ENCODE measurements around the gene ISY1.

Gene ISY1

DNA sequence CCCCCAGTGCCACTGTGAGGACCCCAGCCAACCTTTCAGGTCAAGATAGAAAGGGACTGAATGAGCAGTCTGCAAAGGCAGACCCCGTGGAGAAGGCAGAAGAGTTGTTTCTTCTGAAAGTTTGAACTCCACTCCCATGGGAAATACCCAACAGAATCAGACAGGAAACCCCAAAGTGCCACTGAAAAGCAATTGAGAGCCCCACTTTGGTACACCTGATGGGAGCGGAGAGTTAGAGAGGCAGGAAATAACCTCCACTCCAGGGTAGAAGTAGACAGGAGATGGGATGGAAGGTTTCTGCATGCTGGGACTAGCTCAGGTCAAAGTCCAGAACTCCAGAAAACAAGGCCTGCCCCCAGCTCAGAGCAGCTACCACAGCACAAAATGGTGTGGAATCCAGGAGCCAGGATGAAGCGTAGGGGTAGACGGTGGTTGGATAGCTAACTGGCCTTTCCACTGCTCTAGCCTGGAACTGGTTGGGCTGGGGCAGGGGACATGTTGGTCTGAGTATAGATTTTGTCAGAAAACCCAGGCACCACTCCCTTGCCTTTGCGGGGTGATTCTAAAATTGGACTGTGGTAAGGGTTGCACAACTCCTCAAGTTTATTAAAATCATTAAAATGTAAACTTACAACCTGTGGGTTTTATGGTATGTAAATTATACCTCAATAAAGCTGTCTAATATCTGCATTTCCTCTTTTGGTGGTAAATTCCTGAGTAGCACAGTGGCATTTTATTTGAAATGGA, 37.4 kb downstream of the ISY1 start:
- TF ChIP-seq, protein P1, sequence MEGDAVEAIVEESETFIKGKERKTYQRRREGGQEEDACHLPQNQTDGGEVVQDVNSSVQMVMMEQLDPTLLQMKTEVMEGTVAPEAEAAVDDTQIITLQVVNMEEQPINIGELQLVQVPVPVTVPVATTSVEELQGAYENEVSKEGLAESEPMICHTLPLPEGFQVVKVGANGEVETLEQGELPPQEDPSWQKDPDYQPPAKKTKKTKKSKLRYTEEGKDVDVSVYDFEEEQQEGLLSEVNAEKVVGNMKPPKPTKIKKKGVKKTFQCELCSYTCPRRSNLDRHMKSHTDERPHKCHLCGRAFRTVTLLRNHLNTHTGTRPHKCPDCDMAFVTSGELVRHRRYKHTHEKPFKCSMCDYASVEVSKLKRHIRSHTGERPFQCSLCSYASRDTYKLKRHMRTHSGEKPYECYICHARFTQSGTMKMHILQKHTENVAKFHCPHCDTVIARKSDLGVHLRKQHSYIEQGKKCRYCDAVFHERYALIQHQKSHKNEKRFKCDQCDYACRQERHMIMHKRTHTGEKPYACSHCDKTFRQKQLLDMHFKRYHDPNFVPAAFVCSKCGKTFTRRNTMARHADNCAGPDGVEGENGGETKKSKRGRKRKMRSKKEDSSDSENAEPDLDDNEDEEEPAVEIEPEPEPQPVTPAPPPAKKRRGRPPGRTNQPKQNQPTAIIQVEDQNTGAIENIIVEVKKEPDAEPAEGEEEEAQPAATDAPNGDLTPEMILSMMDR (IDR thresholded peaks at IDR 0.05; ENCODE audit: low read depth, low read length): no peak

DNA sequence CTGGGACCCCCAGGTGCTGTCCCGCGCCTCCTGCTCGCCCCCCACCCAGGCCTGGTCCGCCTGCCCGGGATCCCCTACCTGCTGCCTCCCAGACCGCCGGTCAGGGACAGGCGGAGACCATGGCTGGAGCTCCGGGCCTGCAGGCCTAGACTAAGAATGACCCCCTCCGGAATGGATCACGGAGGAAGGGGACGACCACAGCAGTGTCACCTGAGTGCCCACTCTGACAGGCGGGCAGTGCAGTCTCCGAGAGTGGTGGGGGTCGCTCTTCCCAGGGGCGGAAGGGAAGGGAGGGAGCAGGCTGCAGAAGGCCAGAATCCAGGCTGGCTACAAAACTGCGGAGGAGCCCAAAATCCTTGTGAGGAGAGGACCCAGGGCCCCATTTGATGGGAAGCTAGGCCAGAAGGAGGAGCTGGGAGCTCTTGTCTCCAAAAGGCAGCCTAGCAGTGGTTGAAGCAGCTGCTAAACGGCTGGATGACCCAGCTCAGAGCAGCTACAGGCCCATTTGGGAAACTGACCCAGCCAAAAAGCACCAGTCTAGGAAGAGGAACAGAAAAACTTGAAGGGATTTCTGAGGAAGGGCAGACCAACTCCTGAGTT, 38.4 kb downstream of the ISY1 start:
- Histone ChIP-seq H3K27me3 (ENCODE audit: insufficient read depth, low read depth, severe bottlenecking) (no peaks in the 10 kb centered on the region), H3K36me3 (no peaks in the 10 kb centered on the region; the same call in 1 of the 2 replicates), H3K4me3 (ENCODE audit: low read depth, low read length) (no peak overlapping the region), H3K27ac (no peak overlapping the region), H3K9me3 (ENCODE audit: severe bottlenecking) (no peaks in the 10 kb centered on the region)
- TF ChIP-seq, protein P1 (IDR thresholded peaks at IDR 0.05; ENCODE audit: low read depth, low read length): no peak
- no peak for DNase-seq

More for the DNA sequence above, 37.4 kb downstream of the ISY1 start:
- no peaks in the 10 kb centered on the region; the same call in 1 of the 2 replicates for H3K36me3 ChIP-seq
- H3K4me3 ChIP-seq (ENCODE audit: low read depth, low read length): no peak overlapping the region
- no peaks in the 10 kb centered on the region for H3K27me3 ChIP-seq (ENCODE audit: insufficient read depth, low read depth, severe bottlenecking)
- no peak overlapping the region for H3K27ac ChIP-seq
- no peak for DNase-seq
- no peaks in the 10 kb centered on the region for H3K9me3 ChIP-seq (ENCODE audit: severe bottlenecking)

DNA sequence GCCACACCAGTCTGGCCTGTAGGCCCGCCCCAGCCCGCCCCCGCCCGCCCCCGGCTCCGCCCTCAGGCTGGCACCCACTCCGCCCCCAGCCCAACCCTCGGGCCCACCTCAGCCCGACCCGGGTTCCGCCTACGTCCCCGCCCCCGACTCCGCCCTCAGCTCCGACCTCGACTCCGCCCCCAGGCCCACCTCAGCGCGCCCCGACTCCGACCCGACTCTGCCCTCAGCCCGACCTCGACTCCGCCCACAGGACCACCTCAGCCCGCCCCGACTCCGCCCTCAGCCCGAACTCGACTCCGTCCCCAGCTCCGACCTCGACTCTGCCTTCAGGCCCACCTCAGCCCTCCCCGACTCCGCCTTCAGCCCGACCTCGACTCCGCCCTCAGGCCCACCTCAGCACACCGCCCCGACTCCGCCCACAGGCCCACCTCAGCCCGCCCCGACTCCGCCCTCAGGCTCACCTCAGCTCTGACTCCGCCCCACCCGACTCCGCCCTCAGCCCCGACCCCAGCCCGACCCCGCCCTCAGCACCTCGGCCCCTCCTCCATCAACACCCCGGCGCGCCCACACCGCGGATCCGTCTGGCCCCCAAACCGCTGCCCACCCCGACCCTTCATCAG, 39.0 kb downstream of the ISY1 start, which contains the start of gene RAB43:
TSS of gene RAB43 (minus strand) at position 13 of the 620 bp plus-strand sequence. CDS start 315 bp downstream, outside the sequence.
- H3K27me3 ChIP-seq (ENCODE audit: insufficient read depth, low read depth, severe bottlenecking): no peaks in the 10 kb centered on the region
- peak; percentile 87 for DNase-seq
- H3K27ac ChIP-seq: peak within 1 kb of the TSS; percentile 23; the same call in 1 of the 2 replicates
- peak within 1 kb of the TSS; percentile 66 for H3K4me3 ChIP-seq (ENCODE audit: low read depth, low read length)
- H3K9me3 ChIP-seq (ENCODE audit: severe bottlenecking): no peaks in the 10 kb centered on the region
- TF ChIP-seq, protein P1 (IDR thresholded peaks at IDR 0.05; ENCODE audit: low read depth, low read length): no peak
- H3K36me3 ChIP-seq: no peaks in the 10 kb centered on the region; the same call in 1 of the 2 replicates

DNA sequence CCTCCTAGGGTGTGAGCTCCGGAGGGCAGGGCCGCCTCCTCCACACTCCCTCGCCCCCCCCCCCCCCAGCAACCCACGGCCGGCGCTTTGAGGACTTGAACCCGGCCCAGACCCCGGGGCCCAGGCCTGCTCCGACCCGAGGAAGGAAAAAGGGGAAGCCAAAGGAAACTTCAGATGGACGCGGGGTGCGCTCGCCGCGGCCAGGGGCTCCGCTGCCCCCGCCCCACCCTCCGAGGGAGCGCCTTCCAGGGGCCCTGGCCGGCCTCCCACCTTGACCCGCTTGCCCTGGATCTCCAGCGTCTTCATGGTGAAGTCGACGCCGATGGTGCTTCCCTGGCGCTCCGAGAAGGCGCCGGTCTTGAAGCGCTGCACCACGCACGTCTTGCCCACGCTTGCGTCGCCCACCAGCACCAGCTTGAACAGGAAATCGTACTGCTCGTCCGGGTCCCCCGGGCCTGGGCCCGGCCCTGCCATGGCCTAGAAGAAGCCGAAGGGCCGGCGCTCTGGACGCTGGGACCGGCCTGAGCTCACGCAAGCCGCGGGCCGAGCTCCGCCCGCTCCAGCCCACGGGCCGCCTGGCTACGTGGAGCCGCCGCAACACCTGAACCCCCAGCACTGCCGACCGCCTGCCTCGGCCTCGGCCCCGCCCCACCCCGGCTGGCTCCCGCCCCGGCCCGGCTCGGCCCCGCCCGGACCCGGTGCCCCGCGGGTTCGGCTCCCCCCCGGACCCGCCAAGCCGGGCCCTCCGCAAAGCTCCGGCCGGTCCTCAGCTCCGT, 39.7 kb downstream of the ISY1 start:
- no peak for DNase-seq
- Histone ChIP-seq H3K36me3 (no peaks in the 10 kb centered on the region), H3K27ac (peak overlapping the region; percentile 23; the same call in 1 of the 2 replicates), H3K9me3 (ENCODE audit: severe bottlenecking) (no peaks in the 10 kb centered on the region), H3K27me3 (ENCODE audit: insufficient read depth, low read depth, severe bottlenecking) (no peaks in the 10 kb centered on the region), H3K4me3 (ENCODE audit: low read depth, low read length) (peak overlapping the region; percentile 66)
- TF ChIP-seq, protein P1 (IDR thresholded peaks at IDR 0.05; ENCODE audit: low read depth, low read length): no peak

DNA sequence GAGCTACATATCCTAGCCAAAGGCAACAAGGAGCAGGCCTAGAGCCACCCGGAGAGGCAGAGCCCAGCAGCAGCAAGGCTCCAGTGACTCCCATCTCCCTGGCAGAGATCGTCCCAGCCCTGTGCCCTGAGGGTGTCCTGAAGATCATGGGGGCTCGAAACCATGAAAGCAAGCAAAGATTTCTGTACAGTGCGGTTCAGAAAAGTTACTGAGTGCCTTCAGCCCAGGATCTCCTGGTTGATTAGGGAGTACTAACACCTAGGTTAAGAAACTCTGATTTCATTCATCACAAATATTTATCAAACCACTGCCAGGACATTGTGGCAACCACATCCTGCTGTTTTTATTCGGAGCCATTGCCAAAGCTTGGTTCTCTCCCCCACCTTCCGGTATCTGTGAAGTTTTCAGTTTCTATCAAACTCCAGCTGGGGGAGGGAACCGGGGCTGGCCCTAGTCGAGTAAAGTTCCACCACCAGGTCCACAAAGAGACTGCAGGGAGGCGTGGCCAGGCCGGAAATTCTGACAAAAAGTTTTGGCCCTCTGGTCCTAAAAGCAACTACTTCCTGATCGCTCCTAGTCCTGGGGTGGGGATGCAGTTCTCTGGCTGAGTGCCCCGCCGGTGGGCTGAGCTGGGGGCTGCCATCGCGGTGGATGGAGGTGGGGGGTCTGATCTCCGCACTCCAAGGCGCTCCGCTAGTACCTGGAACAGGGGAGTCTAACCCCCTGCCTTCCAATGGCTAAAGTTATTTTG, 40.4 kb downstream of the ISY1 start:
- H3K27ac ChIP-seq: no peak overlapping the region
- TF ChIP-seq, protein P1 (IDR thresholded peaks at IDR 0.05; ENCODE audit: low read depth, low read length): no peak
- peak; percentile 45 for DNase-seq
- H3K27me3 ChIP-seq (ENCODE audit: insufficient read depth, low read depth, severe bottlenecking): no peaks in the 10 kb centered on the region
- H3K4me3 ChIP-seq (ENCODE audit: low read depth, low read length): peak overlapping the region; percentile 66
- H3K36me3 ChIP-seq: no peaks in the 10 kb centered on the region
- no peaks in the 10 kb centered on the region for H3K9me3 ChIP-seq (ENCODE audit: severe bottlenecking)
